SJSA1 (cell line): ENCODE data around the gene INO80. TPM values are rescaled to one million over a fixed set of nuclear protein-coding genes. Genes with fewer than 3 reads are reported as not detected.

Experiments used
- DNase-seq, 2 experiments: peaks; one replicate each; pipeline ENCODE4 v3.0.0-alpha.2; 2015 to 2020; ENCODE audit warnings: low spot score in 2 of 2, low read depth in 1 of 2
- H3K27ac ChIP-seq: fragments of 250-450 bp; sonication (Bioruptor Pico); 2 replicates; pipeline ENCODE4 v1.5.1; 2020; ENCODE audit warnings: mild to moderate bottlenecking, moderate library complexity
- H3K27me3 ChIP-seq: fragments of 250-450 bp; sonication (Bioruptor Pico); replicated peaks from 2 replicates; pipeline ENCODE4 v1.5.1; 2020; ENCODE audit warnings: mild to moderate bottlenecking, moderate library complexity
- H3K36me3 ChIP-seq: fragments of 250-450 bp; sonication (Bioruptor Pico); 2 replicates; pipeline ENCODE4 v1.5.1; 2020; ENCODE audit warnings: mild to moderate bottlenecking
- H3K4me1 ChIP-seq: fragments of 250-450 bp; sonication (Bioruptor Pico); replicated peaks from 2 replicates; pipeline ENCODE4 v1.6.1; 2021; ENCODE audit warnings: mild to moderate bottlenecking
- H3K4me3 ChIP-seq: fragments of 250-450 bp; sonication (Bioruptor Pico); 2 replicates; pipeline ENCODE4 v1.5.1; 2020; ENCODE audit warnings: mild to moderate bottlenecking
- H3K9me3 ChIP-seq: fragments of 250-450 bp; sonication (Bioruptor Pico); replicated peaks from 2 replicates; pipeline ENCODE4 v1.5.1; 2020; ENCODE audit warnings: mild to moderate bottlenecking
- total RNA-seq: library from RNA; depleted of rRNA; stranded (reverse); fragments of >200 nt; shearing (Covaris generic); gene quantifications from 2 replicates; pipeline ENCODE4 v1.2.3, GENCODE V29; 2014; rRNA removed

The INO80 gene
- total RNA-seq, 1 experiment from 2014 or later, result 25.5 TPM

DNA sequence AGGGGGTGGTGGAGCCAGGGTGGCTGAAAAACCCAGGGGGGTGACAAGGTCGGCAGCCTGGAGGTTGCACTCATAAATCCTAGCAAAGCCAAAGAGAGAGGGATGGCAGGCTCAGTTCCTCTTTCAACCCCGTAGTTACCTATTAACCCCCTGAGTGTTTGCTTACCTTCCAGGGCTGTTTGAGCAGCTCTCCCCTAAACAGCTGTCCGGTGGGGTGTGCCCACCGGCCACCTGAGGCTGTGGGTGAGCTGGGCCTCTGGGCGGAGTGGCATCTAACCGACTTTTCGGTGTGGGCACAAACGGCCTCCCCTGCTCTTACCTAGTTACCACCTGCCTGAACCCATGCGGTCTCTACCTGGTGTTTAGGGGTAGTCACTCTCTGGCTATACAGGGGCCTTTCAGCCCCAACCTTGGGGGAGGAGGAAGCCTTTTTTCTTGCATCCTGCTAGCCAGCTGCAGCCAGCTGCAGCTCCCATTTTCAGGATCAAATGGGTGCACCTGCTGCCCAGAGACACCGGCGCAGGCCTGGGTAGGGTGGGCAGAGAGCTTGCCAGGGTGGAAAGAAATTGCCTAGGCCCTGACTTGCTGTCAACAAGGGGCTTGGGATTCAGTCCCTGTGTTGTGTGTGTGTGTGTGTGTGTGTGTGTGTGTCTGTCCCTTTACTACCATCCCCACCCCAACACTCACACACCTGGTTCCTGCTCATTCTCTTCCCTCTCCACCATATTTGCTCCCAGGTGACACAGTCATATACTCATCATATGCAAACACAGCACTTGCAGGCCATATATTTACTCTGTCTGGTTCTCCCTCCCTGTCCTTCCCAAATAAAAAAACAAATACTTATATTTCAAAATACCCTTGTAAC is 183.2 kb downstream of the INO80 start:
- H3K4me3 ChIP-seq, result no peak overlapping the region
- no peak overlapping the region for H3K27ac ChIP-seq
- H3K9me3 ChIP-seq, result no peaks in the 10 kb centered on the region
- no peak for DNase-seq
- H3K27me3 ChIP-seq, result peaks cover 50% of the 10 kb centered on the region
- H3K36me3 ChIP-seq, result no peaks in the 10 kb centered on the region
- H3K4me1 ChIP-seq, result peaks cover 28% of the 10 kb centered on the region

DNA sequence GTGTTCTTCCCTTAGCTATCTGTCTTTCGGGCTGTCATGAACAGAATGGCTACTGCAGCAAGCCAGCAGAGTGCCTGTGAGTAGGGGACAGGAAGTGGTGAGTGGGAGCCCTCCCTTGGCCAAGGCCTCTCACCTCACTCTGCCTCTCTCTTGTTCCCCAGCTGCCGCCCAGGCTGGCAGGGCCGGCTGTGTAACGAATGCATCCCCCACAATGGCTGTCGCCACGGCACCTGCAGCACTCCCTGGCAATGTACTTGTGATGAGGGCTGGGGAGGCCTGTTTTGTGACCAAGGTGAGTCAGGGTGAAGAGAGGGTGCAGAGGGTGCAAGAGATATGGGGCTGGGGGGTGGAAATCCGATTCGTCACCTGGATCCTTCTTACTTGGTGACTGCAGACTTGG is 183.9 kb downstream of the INO80 start:
- Histone ChIP-seq H3K27me3 (peaks cover 56% of the 10 kb centered on the region), H3K4me3 (no peak overlapping the region), H3K9me3 (no peaks in the 10 kb centered on the region), H3K4me1 (peaks cover 29% of the 10 kb centered on the region), H3K36me3 (no peaks in the 10 kb centered on the region), H3K27ac (no peak overlapping the region)
- no peak for DNase-seq

DNA sequence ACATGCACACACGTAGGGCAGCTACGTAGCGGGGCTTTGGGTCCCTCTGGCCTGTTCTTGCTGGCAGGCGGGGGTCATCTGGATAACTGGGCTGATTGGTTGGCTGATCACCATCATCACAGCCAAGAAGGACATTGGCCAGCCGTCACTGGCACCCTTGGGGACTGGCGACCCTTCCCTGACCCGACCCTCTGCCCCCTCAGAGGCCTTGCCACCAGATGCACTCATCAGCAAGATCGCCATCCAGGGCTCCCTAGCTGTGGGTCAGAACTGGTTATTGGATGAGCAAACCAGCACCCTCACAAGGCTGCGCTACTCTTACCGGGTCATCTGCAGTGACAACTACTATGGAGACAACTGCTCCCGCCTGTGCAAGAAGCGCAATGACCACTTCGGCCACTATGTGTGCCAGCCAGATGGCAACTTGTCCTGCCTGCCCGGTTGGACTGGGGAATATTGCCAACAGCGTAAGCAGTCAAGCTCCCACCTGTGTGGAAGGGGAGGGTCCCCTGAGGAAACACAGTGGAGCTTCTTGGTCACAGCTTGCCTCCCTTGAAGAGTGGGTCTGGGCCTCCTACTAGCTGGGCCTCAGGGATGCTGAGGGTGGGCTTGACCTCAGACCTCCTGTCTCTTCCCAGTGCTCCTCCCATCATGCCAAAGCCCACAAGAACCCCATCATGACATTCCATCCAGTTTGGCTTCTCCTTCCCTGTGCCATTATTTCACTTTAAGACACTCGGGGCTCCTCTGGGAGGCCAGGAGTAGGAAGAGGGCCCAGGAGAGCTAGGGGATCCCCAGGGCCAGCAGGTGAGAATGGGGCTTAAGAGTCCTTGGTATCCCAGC is 184.6 kb downstream of the INO80 start:
- H3K27me3 ChIP-seq, result peaks cover 62% of the 10 kb centered on the region
- no peak for DNase-seq
- no peaks in the 10 kb centered on the region for H3K36me3 ChIP-seq
- no peaks in the 10 kb centered on the region for H3K9me3 ChIP-seq
- peaks cover 29% of the 10 kb centered on the region for H3K4me1 ChIP-seq
- no peak overlapping the region for H3K27ac ChIP-seq
- no peak overlapping the region for H3K4me3 ChIP-seq

DNA sequence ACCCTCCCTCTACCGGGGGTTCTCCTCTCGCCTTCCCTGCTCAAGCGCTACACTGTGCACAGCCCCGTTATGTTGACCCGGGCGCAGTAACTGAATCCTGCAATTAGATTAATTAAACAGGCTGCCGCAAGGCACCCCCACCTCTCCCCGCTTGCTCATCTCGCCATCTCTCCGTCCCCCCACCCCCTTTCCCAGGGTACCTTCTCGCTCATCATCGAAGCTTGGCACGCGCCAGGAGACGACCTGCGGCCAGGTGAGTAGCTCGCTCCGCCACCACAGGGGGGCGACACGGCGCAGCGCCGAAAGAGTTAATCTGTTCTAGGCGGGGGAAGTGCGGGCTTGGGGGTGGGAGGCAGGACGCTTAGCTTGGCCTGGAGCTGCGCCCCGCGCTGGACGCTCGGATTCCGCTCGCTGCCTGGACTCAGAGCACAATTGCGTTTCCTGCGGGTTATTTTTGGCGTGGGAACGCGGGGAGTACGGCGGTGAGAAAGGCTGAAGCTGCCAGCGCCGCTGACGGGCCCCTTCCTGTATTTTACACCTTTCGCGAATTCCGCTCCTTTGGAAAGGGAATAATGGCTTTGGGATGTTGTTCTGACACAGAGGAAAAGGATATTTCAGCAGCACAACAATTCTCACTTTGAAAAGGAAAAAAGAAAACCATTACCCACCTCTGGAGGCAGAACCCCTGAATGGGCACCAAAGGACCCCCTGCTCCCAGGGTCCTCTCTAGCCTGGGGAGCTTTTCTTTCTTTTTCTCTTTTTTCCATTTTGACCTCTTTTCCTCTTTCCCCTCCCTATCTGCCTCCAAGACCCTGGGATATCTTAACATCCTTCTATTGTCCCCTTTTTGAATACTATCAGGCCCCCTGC is 185.4 kb downstream of the INO80 start:
- H3K27me3 ChIP-seq, result peaks cover 71% of the 10 kb centered on the region
- no peak for DNase-seq

DNA sequence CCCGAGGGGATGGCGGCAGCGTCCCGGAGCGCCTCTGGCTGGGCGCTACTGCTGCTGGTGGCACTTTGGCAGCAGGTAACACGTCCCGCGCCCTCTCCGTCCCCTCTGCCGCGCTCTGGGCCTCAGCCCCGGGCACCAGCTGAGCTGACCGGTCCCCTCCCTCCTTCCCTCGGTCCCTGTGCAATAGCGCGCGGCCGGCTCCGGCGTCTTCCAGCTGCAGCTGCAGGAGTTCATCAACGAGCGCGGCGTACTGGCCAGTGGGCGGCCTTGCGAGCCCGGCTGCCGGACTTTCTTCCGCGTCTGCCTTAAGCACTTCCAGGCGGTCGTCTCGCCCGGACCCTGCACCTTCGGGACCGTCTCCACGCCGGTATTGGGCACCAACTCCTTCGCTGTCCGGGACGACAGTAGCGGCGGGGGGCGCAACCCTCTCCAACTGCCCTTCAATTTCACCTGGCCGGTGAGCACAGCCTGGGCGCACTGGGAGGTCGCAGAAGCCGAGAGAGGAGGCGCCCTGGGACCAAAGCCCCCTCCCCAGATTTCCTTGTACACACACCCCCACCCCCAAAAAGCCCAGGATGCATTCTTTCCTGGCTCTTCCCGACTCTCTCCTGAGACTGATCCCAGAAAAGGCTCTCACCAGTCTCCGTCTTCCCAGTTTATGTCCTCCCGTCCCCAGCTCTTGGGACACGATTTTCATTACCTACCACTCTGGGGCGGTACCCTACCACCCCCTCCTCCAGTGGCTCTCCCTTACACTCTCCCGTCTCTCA is 186.2 kb downstream of the INO80 start:
- peak in 1 of 2 experiments; percentile 42 for DNase-seq
- peaks cover 78% of the 10 kb centered on the region for H3K27me3 ChIP-seq
- no peaks in the 10 kb centered on the region for H3K36me3 ChIP-seq
- H3K4me3 ChIP-seq, result peak overlapping the region; percentile 15
- H3K4me1 ChIP-seq, result peaks cover 38% of the 10 kb centered on the region
- H3K27ac ChIP-seq, result no peak overlapping the region
- H3K9me3 ChIP-seq, result no peaks in the 10 kb centered on the region

More for the DNA sequence above, 185.4 kb downstream of the INO80 start:
- no peak overlapping the region for H3K4me3 ChIP-seq
- no peaks in the 10 kb centered on the region for H3K9me3 ChIP-seq
- H3K4me1 ChIP-seq, result peaks cover 38% of the 10 kb centered on the region
- H3K36me3 ChIP-seq, result no peaks in the 10 kb centered on the region
- no peak overlapping the region for H3K27ac ChIP-seq

Other genes starting within 250 kb of the INO80 start
- not detected in 2 replicates for gene RHOV, start 242.0 kb downstream of the INO80 start, total RNA-seq
- gene VPS18, start 221.8 kb downstream of the INO80 start, total RNA-seq, result 35.5 and 40.8 TPM in 2 replicates
- not detected in 2 replicates for gene DLL4, start 186.9 kb downstream of the INO80 start, total RNA-seq
- gene CHAC1, start 162.8 kb downstream of the INO80 start, total RNA-seq, result 1.6 and 1.9 TPM in 2 replicates
- gene EXD1, start 114.5 kb upstream of the INO80 start, total RNA-seq, result not detected in 2 replicates
- gene CHP1, start 115.0 kb upstream of the INO80 start, total RNA-seq, result 46.1 and 71.8 TPM in 2 replicates
- 31.1 and 43.4 TPM in 2 replicates for gene OIP5, start 216.3 kb upstream of the INO80 start, total RNA-seq
- gene NUSAP1, start 216.6 kb upstream of the INO80 start, total RNA-seq, result 175 and 251 TPM in 2 replicates